IPS DF 6.9 (cell line): ENCODE measurements around the gene JMJD4.

Source experiments
- DNase-seq: peaks from one replicate; pipeline ENCODE4 v3.0.0-alpha.2; 2013; ENCODE audit warnings: low read depth, low spot score
- H3K27ac ChIP-seq: one replicate; pipeline ENCODE4 v1.5.1; 2013; ENCODE audit warnings: low read length, control low read depth
- H3K27me3 ChIP-seq: 2 replicates; pipeline ENCODE4 v1.6.1; 2013; ENCODE audit warnings: mild to moderate bottlenecking, low read length; ENCODE audit not compliant: control insufficient read depth, insufficient read depth
- H3K36me3 ChIP-seq: 2 replicates; pipeline ENCODE4 v1.6.1; 2013; ENCODE audit warnings: low read length; ENCODE audit not compliant: control insufficient read depth, insufficient read depth
- H3K4me1 ChIP-seq: 2 replicates; pipeline ENCODE4 v1.6.1; 2013; ENCODE audit warnings: low read length; ENCODE audit not compliant: control insufficient read depth, insufficient read depth
- H3K4me3 ChIP-seq: 2 replicates; pipeline ENCODE4 v1.5.1; 2013; ENCODE audit warnings: mild to moderate bottlenecking, low read length
- H3K9me3 ChIP-seq: 2 replicates; pipeline ENCODE4 v1.6.1; 2013; ENCODE audit warnings: low read length, inconsistent platforms; ENCODE audit not compliant: control insufficient read depth, insufficient read depth
- WGBS: extraction: QIAGEN DNeasy Blood & Tissue Kit; methylation state at CpG from one replicate; pipeline ENCODE4 v1.1.7; 2013; ENCODE audit warnings: mixed read lengths, missing lambda C conversion rate; ENCODE audit not compliant: insufficient read length, insufficient coverage; 5-methylcytosine and 5-hydroxymethylcytosine counted together

The JMJD4 gene

GRCh38 chr1:227768640-227769039 lies 33.5 kb upstream of the JMJD4 start:
- Histone ChIP-seq H3K36me3 (peaks cover 13% of the 10 kb centered on the region), H3K27ac (no peak overlapping the region), H3K27me3 (no peaks in the 10 kb centered on the region), H3K9me3 (no peaks in the 10 kb centered on the region), H3K4me1 (no peaks in the 10 kb centered on the region), H3K4me3 (no peak overlapping the region)
- DNase-seq, result no peak
- no CpG with 5 or more reads among the region's 6 CpGs for WGBS

- Histone ChIP-seq H3K36me3 (peaks cover 13% of the 10 kb centered on the region), H3K4me3 (no peak overlapping the region), H3K4me1 (no peaks in the 10 kb centered on the region), H3K27ac (no peak overlapping the region), H3K27me3 (no peaks in the 10 kb centered on the region), H3K9me3 (no peaks in the 10 kb centered on the region)
- no peak for DNase-seq
- no CpG with 5 or more reads among the region's 7 CpGs for WGBS
These were observed 33.0 kb upstream of the JMJD4 start for GRCh38 chr1:227768125-227768439.

GRCh38 chr1:227767401-227768124 lies 32.5 kb upstream of the JMJD4 start:
- Histone ChIP-seq H3K36me3 (peaks cover 13% of the 10 kb centered on the region), H3K27ac (no peak overlapping the region), H3K9me3 (no peaks in the 10 kb centered on the region), H3K27me3 (no peaks in the 10 kb centered on the region), H3K4me1 (no peaks in the 10 kb centered on the region), H3K4me3 (no peak overlapping the region)
- WGBS, result no CpG with 5 or more reads among the region's 6 CpGs
- DNase-seq, result no peak

GRCh38 chr1:227766653-227767277 lies 31.7 kb upstream of the JMJD4 start:
- WGBS, result no CpG with 5 or more reads among the region's 19 CpGs
- Histone ChIP-seq H3K27ac (no peak overlapping the region), H3K4me3 (no peak overlapping the region), H3K27me3 (no peaks in the 10 kb centered on the region), H3K9me3 (no peaks in the 10 kb centered on the region), H3K36me3 (peaks cover 13% of the 10 kb centered on the region), H3K4me1 (no peaks in the 10 kb centered on the region)
- DNase-seq, result no peak

- DNase-seq, result no peak
- H3K36me3 ChIP-seq, result peaks cover 13% of the 10 kb centered on the region
These were observed 31.0 kb upstream of the JMJD4 start for GRCh38 chr1:227766015-227766634.

GRCh38 chr1:227765261-227766014 lies 30.3 kb upstream of the JMJD4 start:
- WGBS, result no CpG with 5 or more reads among the region's 8 CpGs
- Histone ChIP-seq H3K36me3 (peaks cover 13% of the 10 kb centered on the region), H3K4me3 (no peak overlapping the region), H3K9me3 (no peaks in the 10 kb centered on the region), H3K4me1 (no peaks in the 10 kb centered on the region), H3K27ac (no peak overlapping the region), H3K27me3 (no peaks in the 10 kb centered on the region)
- DNase-seq, result no peak

More at GRCh38 chr1:227766015-227766634, 31.0 kb upstream of the JMJD4 start:
- Histone ChIP-seq H3K4me1 (no peaks in the 10 kb centered on the region), H3K9me3 (no peaks in the 10 kb centered on the region), H3K4me3 (no peak overlapping the region), H3K27me3 (no peaks in the 10 kb centered on the region), H3K27ac (no peak overlapping the region)
- WGBS, result no CpG with 5 or more reads among the region's 17 CpGs

GRCh38 chr1:227764019-227764391 lies 28.9 kb upstream of the JMJD4 start:
- H3K27ac ChIP-seq, result no peak overlapping the region

GRCh38 chr1:227763246-227764018 lies 28.3 kb upstream of the JMJD4 start:
- Histone ChIP-seq H3K9me3 (no peaks in the 10 kb centered on the region), H3K27ac (no peak overlapping the region), H3K36me3 (peaks cover 20% of the 10 kb centered on the region), H3K4me3 (no peak overlapping the region), H3K27me3 (no peaks in the 10 kb centered on the region), H3K4me1 (no peaks in the 10 kb centered on the region)
- no CpG with 5 or more reads among the region's 16 CpGs for WGBS
- no peak for DNase-seq

More at GRCh38 chr1:227764019-227764391, 28.9 kb upstream of the JMJD4 start:
- DNase-seq, result no peak
- WGBS, result no CpG with 5 or more reads among the region's 7 CpGs
- no peaks in the 10 kb centered on the region for H3K4me1 ChIP-seq
- peaks cover 21% of the 10 kb centered on the region for H3K36me3 ChIP-seq
- H3K27me3 ChIP-seq, result no peaks in the 10 kb centered on the region
- H3K9me3 ChIP-seq, result no peaks in the 10 kb centered on the region
- H3K4me3 ChIP-seq, result no peak overlapping the region

GRCh38 chr1:227762231-227762911 lies 27.3 kb upstream of the JMJD4 start:
- DNase-seq, result peak; percentile 48
- Histone ChIP-seq H3K9me3 (no peaks in the 10 kb centered on the region), H3K27ac (no peak overlapping the region), H3K36me3 (peaks cover 16% of the 10 kb centered on the region), H3K4me1 (no peaks in the 10 kb centered on the region), H3K4me3 (no peak overlapping the region), H3K27me3 (no peaks in the 10 kb centered on the region)
- no CpG with 5 or more reads among the region's 22 CpGs for WGBS
